HG02642 (cell line): ENCODE measurements around the gene MAT1A.
"Not testable (repeated sequence)": the region's sequence is repeated elsewhere in the genome, so short reads cannot be mapped to it uniquely, and the experiment has no call there.

Experiments used
- ATAC-seq: cut with Tn5 transposase; IDR thresholded peaks from one replicate; pipeline ENCODE4 v1.9.1; 2021; ENCODE audit warnings: mild to moderate bottlenecking; ENCODE audit not compliant: unreplicated experiment, poor library complexity

The MAT1A gene

GRCh38 chr10:80268266-80268665 is 21.2 kb downstream of the MAT1A start:
- ATAC-seq = no peak

GRCh38 chr10:80266513-80266863 is 23.0 kb downstream of the MAT1A start:
- no peak for ATAC-seq

- no peak for ATAC-seq
Observed at GRCh38 chr10:80265740-80266512, 23.5 kb downstream of the MAT1A start.

- no peak for ATAC-seq
Observed at GRCh38 chr10:80264081-80265056, 25.1 kb downstream of the MAT1A start.

GRCh38 chr10:80261316-80262030 is 28.0 kb downstream of the MAT1A start:
- no peak for ATAC-seq

- ATAC-seq = no peak
Observed at GRCh38 chr10:80260295-80261243, 28.9 kb downstream of the MAT1A start.

GRCh38 chr10:80259405-80259871 is 30.0 kb downstream of the MAT1A start:
- no peak for ATAC-seq

- not testable (repeated sequence) for ATAC-seq
Observed at GRCh38 chr10:80256798-80257197, 32.7 kb downstream of the MAT1A start.

GRCh38 chr10:80254726-80255125 is 34.7 kb downstream of the MAT1A start:
- ATAC-seq = not testable (repeated sequence)

- ATAC-seq = peak; percentile 6
Observed at GRCh38 chr10:80253963-80254271, 35.5 kb downstream of the MAT1A start.

GRCh38 chr10:80253266-80253962 is 36.0 kb downstream of the MAT1A start:
- ATAC-seq = peak; percentile 40

GRCh38 chr10:80252296-80252887 is 37.1 kb downstream of the MAT1A start:
- no peak for ATAC-seq

- not testable (repeated sequence) for ATAC-seq
Observed at GRCh38 chr10:80251703-80252280, 37.7 kb downstream of the MAT1A start.

GRCh38 chr10:80250399-80250798 is 39.1 kb downstream of the MAT1A start:
- not testable (repeated sequence) for ATAC-seq

- ATAC-seq = not testable (repeated sequence)
Observed at GRCh38 chr10:80249906-80250305, 39.6 kb downstream of the MAT1A start.

GRCh38 chr10:80247611-80248010 is 41.8 kb downstream of the MAT1A start:
- ATAC-seq = not testable (repeated sequence)

GRCh38 chr10:80244371-80244770 is 45.1 kb downstream of the MAT1A start:
- ATAC-seq = not testable (repeated sequence)

GRCh38 chr10:80242341-80242740 is 47.1 kb downstream of the MAT1A start:
- not testable (repeated sequence) for ATAC-seq
